PC-9 (cell line): ENCODE data around the gene SMCO3.

Experiments
- CTCF ChIP-seq: fragments of 200-600 bp; sonication (generic); conservative IDR thresholded peaks from 2 replicates; pipeline ENCODE4 v1.6.1; 2017; ENCODE audit warnings: mixed run types, antibody characterized with exemption, mild to moderate bottlenecking, moderate library complexity
- EZH2 ChIP-seq: fragments of 200-600 bp; sonication (generic); IDR thresholded peaks from 2 replicates; pipeline ENCODE4 v1.8.0; 2017; ENCODE audit warnings: antibody characterized with exemption, low read depth

DNA sequence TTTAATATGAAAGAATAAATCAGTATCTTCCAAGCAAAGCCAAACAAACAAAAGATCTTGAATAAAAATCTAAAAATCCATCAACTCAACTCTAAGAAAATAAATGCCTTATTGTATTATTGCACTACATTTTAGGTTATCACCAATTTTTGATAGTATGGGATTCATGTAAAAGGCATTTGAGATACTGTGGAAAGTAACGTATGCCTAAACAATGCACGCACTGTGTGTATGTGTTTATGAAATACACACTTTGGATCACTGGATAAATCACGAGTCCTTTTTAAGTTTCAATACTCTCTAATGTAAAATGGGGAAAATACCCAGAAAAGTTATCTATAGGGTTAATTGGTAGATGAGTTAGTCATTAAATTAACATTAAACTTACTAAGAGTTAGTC is 28.4 kb downstream of the SMCO3 start:
- no peak for TF ChIP-seq CTCF
- TF ChIP-seq EZH2: no peak
